ENCODE data around the gene OR5AR1.
A peak's percentile ranks its signal among the peaks of the same experiment; 100 is the strongest.

Gene OR5AR1

GRCh38 chr11:56663386-56663785, at the start of gene OR5AR1:
TSS of gene OR5AR1 (plus strand) at chr11:56663686. CDS start at chr11:56663686, 0 bp downstream.
- H3K4me3 Mint-ChIP-seq, result no peak within 1 kb of the TSS
- no peaks in the 10 kb centered on the region for H3K36me3 Mint-ChIP-seq (ENCODE audit: low read depth)
- no peaks in the 10 kb centered on the region for H3K27me3 Mint-ChIP-seq (ENCODE audit: low read depth)
- no peaks in the 10 kb centered on the region for H3K4me1 Mint-ChIP-seq
- TF ChIP-seq CTCF (IDR thresholded peaks at IDR 0.05; ENCODE audit: unreplicated experiment in 3 of 3), result no peak
- no peak within 1 kb of the TSS for H3K27ac Mint-ChIP-seq
- no peaks in the 10 kb centered on the region for H3K9me3 Mint-ChIP-seq

- Mint-ChIP-seq H3K9me3 (no peaks in the 10 kb centered on the region), H3K27ac (peak overlapping the region in 1 of 3 experiments; percentile 62), H3K4me3 (no peak overlapping the region), H3K4me1 (peaks cover 3% of the 10 kb centered on the region), H3K36me3 (ENCODE audit: low read depth) (no peaks in the 10 kb centered on the region), H3K27me3 (ENCODE audit: low read depth) (peaks cover 4% of the 10 kb centered on the region)
- peak; percentile 40 to 60 (median 42) for TF ChIP-seq CTCF (IDR thresholded peaks at IDR 0.05; ENCODE audit: unreplicated experiment in 3 of 3)
Observed at GRCh38 chr11:56624661-56625110, 38.8 kb upstream of the OR5AR1 start.

GRCh38 chr11:56625946-56626345, 37.5 kb upstream of the OR5AR1 start:
- no peaks in the 10 kb centered on the region for H3K9me3 Mint-ChIP-seq
- H3K27me3 Mint-ChIP-seq (ENCODE audit: low read depth), result peaks cover 4% of the 10 kb centered on the region
- peaks cover 3% of the 10 kb centered on the region for H3K4me1 Mint-ChIP-seq
- H3K27ac Mint-ChIP-seq, result no peak overlapping the region
- no peaks in the 10 kb centered on the region for H3K36me3 Mint-ChIP-seq (ENCODE audit: low read depth)
- no peak overlapping the region for H3K4me3 Mint-ChIP-seq
- TF ChIP-seq CTCF (IDR thresholded peaks at IDR 0.05; ENCODE audit: unreplicated experiment in 3 of 3), result no peak

GRCh38 chr11:56632329-56632728, 31.2 kb upstream of the OR5AR1 start:
- Mint-ChIP-seq H3K9me3 (no peaks in the 10 kb centered on the region), H3K27ac (no peak overlapping the region), H3K27me3 (ENCODE audit: low read depth) (peaks cover 4% of the 10 kb centered on the region), H3K4me1 (no peaks in the 10 kb centered on the region), H3K4me3 (no peak overlapping the region), H3K36me3 (ENCODE audit: low read depth) (no peaks in the 10 kb centered on the region)
- no peak for TF ChIP-seq CTCF (IDR thresholded peaks at IDR 0.05; ENCODE audit: unreplicated experiment in 3 of 3)

- H3K36me3 Mint-ChIP-seq (ENCODE audit: low read depth), result no peaks in the 10 kb centered on the region
- H3K4me1 Mint-ChIP-seq, result no peaks in the 10 kb centered on the region
- no peaks in the 10 kb centered on the region for H3K27me3 Mint-ChIP-seq (ENCODE audit: low read depth)
- H3K9me3 Mint-ChIP-seq, result no peaks in the 10 kb centered on the region
- no peak overlapping the region for H3K4me3 Mint-ChIP-seq
- no peak overlapping the region for H3K27ac Mint-ChIP-seq
- no peak for TF ChIP-seq CTCF (IDR thresholded peaks at IDR 0.05; ENCODE audit: unreplicated experiment in 3 of 3)
Observed at GRCh38 chr11:56636861-56637260, 26.6 kb upstream of the OR5AR1 start.

GRCh38 chr11:56637500-56637899, 26.0 kb upstream of the OR5AR1 start:
- H3K36me3 Mint-ChIP-seq (ENCODE audit: low read depth), result no peaks in the 10 kb centered on the region
- no peaks in the 10 kb centered on the region for H3K9me3 Mint-ChIP-seq
- H3K27me3 Mint-ChIP-seq (ENCODE audit: low read depth), result no peaks in the 10 kb centered on the region
- H3K4me1 Mint-ChIP-seq, result no peaks in the 10 kb centered on the region
- TF ChIP-seq CTCF (IDR thresholded peaks at IDR 0.05; ENCODE audit: unreplicated experiment in 3 of 3), result no peak
- H3K4me3 Mint-ChIP-seq, result no peak overlapping the region
- no peak overlapping the region for H3K27ac Mint-ChIP-seq

All from nephron (organoid).